Measurements from ENCODE around the gene RNF144A. TPM values are rescaled to one million over a fixed set of nuclear protein-coding genes. Genes with fewer than 3 reads are reported as not detected.

Gene RNF144A
- total and polyA plus RNA-seq, 7 donors, result 2.4 to 15.6 (median 8.7) TPM

- WGBS, 3 donors, result 45 to 85% (median 57%) methylated on average over 15 of the region's 15 CpGs
These were observed 40.9 kb downstream of the RNF144A start for GRCh38 chr2:6957910-6958615.

GRCh38 chr2:6958616-6959235, 41.5 kb downstream of the RNF144A start:
- TF ChIP-seq, protein P1, sequence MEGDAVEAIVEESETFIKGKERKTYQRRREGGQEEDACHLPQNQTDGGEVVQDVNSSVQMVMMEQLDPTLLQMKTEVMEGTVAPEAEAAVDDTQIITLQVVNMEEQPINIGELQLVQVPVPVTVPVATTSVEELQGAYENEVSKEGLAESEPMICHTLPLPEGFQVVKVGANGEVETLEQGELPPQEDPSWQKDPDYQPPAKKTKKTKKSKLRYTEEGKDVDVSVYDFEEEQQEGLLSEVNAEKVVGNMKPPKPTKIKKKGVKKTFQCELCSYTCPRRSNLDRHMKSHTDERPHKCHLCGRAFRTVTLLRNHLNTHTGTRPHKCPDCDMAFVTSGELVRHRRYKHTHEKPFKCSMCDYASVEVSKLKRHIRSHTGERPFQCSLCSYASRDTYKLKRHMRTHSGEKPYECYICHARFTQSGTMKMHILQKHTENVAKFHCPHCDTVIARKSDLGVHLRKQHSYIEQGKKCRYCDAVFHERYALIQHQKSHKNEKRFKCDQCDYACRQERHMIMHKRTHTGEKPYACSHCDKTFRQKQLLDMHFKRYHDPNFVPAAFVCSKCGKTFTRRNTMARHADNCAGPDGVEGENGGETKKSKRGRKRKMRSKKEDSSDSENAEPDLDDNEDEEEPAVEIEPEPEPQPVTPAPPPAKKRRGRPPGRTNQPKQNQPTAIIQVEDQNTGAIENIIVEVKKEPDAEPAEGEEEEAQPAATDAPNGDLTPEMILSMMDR (IDR thresholded peaks at IDR 0.05), result no peak
- peak; percentile 77 to 90 for DNase-seq

More at GRCh38 chr2:6957910-6958615, 40.9 kb downstream of the RNF144A start:
- intact Hi-C loops (cut with DNase I), result no loop called here
- DNase-seq (peak; percentile 37 to 75), ATAC-seq (peak; percentile 77 to 83 (median 80))
- Histone ChIP-seq H3K4me1 (peaks cover 49% of the 10 kb centered on the region), H3K27ac (peak overlapping the region; percentile 81), H3K36me3 (ENCODE audit: insufficient read depth in 1 of 2, low read depth in 1 of 2) (no peaks in the 10 kb centered on the region), H3K4me3 (peak overlapping the region; percentile 36), H3K9me3 (no peaks in the 10 kb centered on the region), H3K27me3 (ENCODE audit: insufficient read depth in 3 of 3, low read length in 2 of 3) (no peaks in the 10 kb centered on the region)
- TF ChIP-seq, protein P1 (IDR thresholded peaks at IDR 0.05), result no peak

DNA sequence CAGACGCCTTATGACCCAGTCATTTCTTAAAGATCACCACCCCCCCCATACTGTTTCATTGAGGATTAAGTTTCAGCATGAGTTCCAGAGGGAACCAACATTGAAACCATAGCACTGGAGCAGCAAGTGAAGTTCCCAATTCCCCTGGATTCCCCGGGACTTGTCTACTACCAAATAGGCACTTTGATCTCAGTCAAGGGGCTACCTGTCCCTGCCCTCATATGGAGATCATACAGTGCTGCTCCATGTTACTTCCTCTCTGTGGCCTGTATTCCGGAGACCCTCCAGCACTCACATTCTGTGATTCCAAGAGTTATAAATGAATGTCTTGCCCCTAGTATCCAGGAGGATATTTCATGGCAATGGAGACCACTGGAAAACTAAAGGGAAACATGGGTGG, 42.5 kb downstream of the RNF144A start:
- Histone ChIP-seq H3K4me1 (peaks cover 47% of the 10 kb centered on the region), H3K27ac (peak overlapping the region; percentile 81), H3K27me3 (ENCODE audit: insufficient read depth in 3 of 3, low read length in 2 of 3) (no peaks in the 10 kb centered on the region), H3K36me3 (ENCODE audit: insufficient read depth in 1 of 2, low read depth in 1 of 2) (no peaks in the 10 kb centered on the region), H3K9me3 (no peaks in the 10 kb centered on the region), H3K4me3 (peak overlapping the region; percentile 19)
- 47 to 85% (median 65%) methylated on average over 3 of the region's 3 CpGs for WGBS, 3 donors
- TF ChIP-seq, protein P1 (IDR thresholded peaks at IDR 0.05), result no peak
- no peak for DNase-seq
- intact Hi-C loops (cut with DNase I), result no loop called here
- ATAC-seq, result peak in 2 of 4 donors; percentile 7 to 15

More at GRCh38 chr2:6958616-6959235, 41.5 kb downstream of the RNF144A start:
- peak; percentile 85 to 91 (median 89) for ATAC-seq
- H3K36me3 ChIP-seq (ENCODE audit: insufficient read depth in 1 of 2, low read depth in 1 of 2), result no peaks in the 10 kb centered on the region
- no peaks in the 10 kb centered on the region for H3K9me3 ChIP-seq
- peak overlapping the region; percentile 36 for H3K4me3 ChIP-seq
- no peaks in the 10 kb centered on the region for H3K27me3 ChIP-seq (ENCODE audit: insufficient read depth in 3 of 3, low read length in 2 of 3)
- intact Hi-C loops (cut with DNase I), result no loop called here
- H3K27ac ChIP-seq, result peak overlapping the region; percentile 81
- WGBS, 3 donors, result 52 to 85% (median 52%) methylated on average over 10 of the region's 10 CpGs
- peaks cover 49% of the 10 kb centered on the region for H3K4me1 ChIP-seq

DNA sequence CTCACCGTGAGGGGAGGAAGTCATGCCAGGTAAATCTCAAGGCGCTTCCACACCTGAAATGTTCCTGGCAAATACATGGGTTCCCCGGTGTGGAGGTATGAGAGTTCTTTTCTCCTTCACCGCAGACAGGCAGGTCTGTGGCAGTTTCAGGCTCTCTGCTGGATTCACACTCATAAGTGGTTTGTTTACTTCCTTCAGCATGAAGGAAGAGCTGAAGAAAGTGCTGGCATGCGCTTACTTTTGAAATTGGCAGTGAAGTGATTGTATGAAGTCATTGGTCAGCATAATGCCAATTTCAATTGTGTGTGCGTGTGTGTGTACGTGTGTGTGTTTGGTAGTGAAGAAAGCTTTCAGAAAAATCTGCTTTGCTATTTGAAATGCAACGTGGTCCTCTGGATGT, 43.4 kb downstream of the RNF144A start:
- H3K4me3 ChIP-seq, result no peak overlapping the region
- no peaks in the 10 kb centered on the region for H3K27me3 ChIP-seq (ENCODE audit: insufficient read depth in 3 of 3, low read length in 2 of 3)
- H3K4me1 ChIP-seq, result peaks cover 41% of the 10 kb centered on the region
- no peaks in the 10 kb centered on the region for H3K9me3 ChIP-seq
- intact Hi-C loops (cut with DNase I), result no loop called here
- WGBS, 3 donors, result 22 to 39% (median 23%) methylated on average over 8 of the region's 8 CpGs
- H3K27ac ChIP-seq, result peak overlapping the region; percentile 81
- peak in 3 of 4 donors; percentile 15 to 32 (median 25) for ATAC-seq
- DNase-seq, result no peak
- TF ChIP-seq, protein P1 (IDR thresholded peaks at IDR 0.05), result no peak
- no peaks in the 10 kb centered on the region for H3K36me3 ChIP-seq (ENCODE audit: insufficient read depth in 1 of 2, low read depth in 1 of 2)

All from psoas muscle (tissue), 8 donors.